Keratinocyte (primary cell): ENCODE results near the gene KLHL14. TPM values are rescaled to one million over a fixed set of nuclear protein-coding genes. Genes with fewer than 3 reads are reported as not detected.

Experiments
- DNase-seq: peaks from one replicate; pipeline ENCODE4 v3.0.0-alpha.2; 2011; ENCODE audit warnings: low read depth, missing footprints, low spot score
- FAIRE-seq: peaks from 2 replicates; lab custom pipeline; 2011; peaks lifted over from hg19 to GRCh38; lab: Jason Lieb, UNC
- H2AFZ ChIP-seq: 2 replicates; pipeline ENCODE4 v1.6.0; 2012; ENCODE audit warnings: low read length, control low read depth, inconsistent platforms; ENCODE audit not compliant: control insufficient read depth
- H3K27ac ChIP-seq: 2 replicates; pipeline ENCODE4 v1.5.1; 2011; ENCODE audit warnings: low read length; ENCODE audit not compliant: control insufficient read depth, insufficient read depth
- H3K27me3 ChIP-seq: 3 replicates; pipeline ENCODE4 v1.6.0; 2011; ENCODE audit warnings: low read length; ENCODE audit not compliant: control insufficient read depth, insufficient read depth; ENCODE audit errors: extremely low read depth
- H3K36me3 ChIP-seq, 2 experiments: 2 replicates in 1 of 2; 3 replicates in 1 of 2; pipeline ENCODE4 v1.5.1; 2011; ENCODE audit warnings: low read length in 2 of 2, mild to moderate bottlenecking in 1 of 2; ENCODE audit not compliant: control insufficient read depth in 2 of 2, insufficient read depth in 2 of 2; ENCODE audit errors: extremely low read depth in 1 of 2
- H3K4me1 ChIP-seq: 3 replicates; pipeline ENCODE4 v1.5.1; 2011; ENCODE audit warnings: low read length; ENCODE audit not compliant: control insufficient read depth, insufficient read depth; ENCODE audit errors: extremely low read depth
- H3K4me2 ChIP-seq: 3 replicates; pipeline ENCODE4 v1.6.0; 2011; ENCODE audit warnings: low read depth, low read length; ENCODE audit not compliant: control insufficient read depth, insufficient read depth; ENCODE audit errors: extremely low read depth
- H3K4me3 ChIP-seq, 3 experiments: fragments of 200-600 bp in 1 of 3; sonication (generic) in 1 of 3; 2 replicates in 2 of 3; 3 replicates in 1 of 3; pipeline ENCODE4 v1.5.1; 2011 to 2016; ENCODE audit warnings: low read length in 3 of 3, mild to moderate bottlenecking in 3 of 3, control low read depth in 2 of 3, inconsistent platforms in 1 of 3, low read depth in 1 of 3, mixed read lengths in 1 of 3, mixed run types in 1 of 3, moderate library complexity in 1 of 3; ENCODE audit not compliant: control insufficient read depth in 2 of 3, insufficient read depth in 2 of 3; ENCODE audit errors: extremely low read depth in 1 of 3
- H3K79me2 ChIP-seq: 2 replicates; pipeline ENCODE4 v1.6.0; 2012; ENCODE audit warnings: low read length; ENCODE audit not compliant: control insufficient read depth, insufficient read depth
- H3K9ac ChIP-seq: 3 replicates; pipeline ENCODE4 v1.6.0; 2011; ENCODE audit warnings: low read length; ENCODE audit not compliant: control insufficient read depth, insufficient read depth; ENCODE audit errors: extremely low read depth
- H3K9me1 ChIP-seq: 3 replicates; pipeline ENCODE4 v1.6.0; 2011; ENCODE audit warnings: low read length; ENCODE audit not compliant: control insufficient read depth, insufficient read depth; ENCODE audit errors: extremely low read depth
- H3K9me3 ChIP-seq: 2 replicates; pipeline ENCODE4 v1.5.1; 2012; ENCODE audit warnings: low read depth, low read length; ENCODE audit not compliant: control insufficient read depth
- H4K20me1 ChIP-seq: 3 replicates; pipeline ENCODE4 v1.6.0; 2011; ENCODE audit warnings: low read length; ENCODE audit not compliant: control insufficient read depth, insufficient read depth; ENCODE audit errors: extremely low read depth
- EZH2 ChIP-seq: IDR thresholded peaks from one replicate; pipeline ENCODE4 v1.6.1; 2012; ENCODE audit warnings: inconsistent platforms, mild to moderate bottlenecking, low read length, moderate library complexity
- dilution Hi-C: fragments of 300-500 bp; cut with MboI; formaldehyde crosslinking; loops from one replicate; pipeline ENCODE4 v1.7.0; 2020; ENCODE audit warnings: low sequenced_read_pairs; ENCODE audit not compliant: extremely low pct_ligation_motif_present
- polyA plus RNA-seq, 5 experiments: library from polyadenylated mRNA; depleted of rRNA in 3 of 5; stranded (reverse) in 3 of 5; stranded (forward) in 1 of 5; unstranded in 1 of 5; fragments of >200 nt; gene quantifications; 1 replicate in 1 of 5; 2 replicates in 3 of 5; 3 replicates in 1 of 5; pipeline versions ENCODE4 v1.2.1 to v1.2.3, GENCODE V29; 2011 to 2012; ENCODE audit warnings: missing spikeins in 2 of 5, low read depth in 1 of 5, low replicate concordance in 1 of 5
- TF ChIP-seq, protein P1 (sequence below), 3 experiments: IDR thresholded peaks in 1 of 3; conservative IDR thresholded peaks in 1 of 3; optimal IDR thresholded peaks in 1 of 3; 2 replicates in 2 of 3; 3 replicates in 1 of 3; pipeline versions ENCODE3 to v1.5.1; 2011; ENCODE audit warnings: low read length in 3 of 3, mild to moderate bottlenecking in 3 of 3, moderate library complexity in 2 of 3, control low read depth in 1 of 3, inconsistent platforms in 1 of 3; ENCODE audit not compliant: insufficient read depth in 2 of 3; ENCODE audit errors: extremely low read depth in 1 of 3

The KLHL14 gene
- polyA plus RNA-seq, 1 donor (not counting 4 experiments of a cell fraction or from before 2014, with no cell fraction given): not detected

- Histone ChIP-seq H3K9me3 (no peaks in the 10 kb centered on the region), H3K27me3 (peaks cover 4% of the 10 kb centered on the region), H3K4me3 (no peak overlapping the region), H3K9me1 (no peaks in the 10 kb centered on the region), H3K27ac (no peak overlapping the region), H3K79me2 (no peaks in the 10 kb centered on the region), H3K36me3 (no peaks in the 10 kb centered on the region), H3K9ac (no peak overlapping the region), H2AFZ (no peak overlapping the region), H4K20me1 (no peaks in the 10 kb centered on the region), H3K4me2 (no peak overlapping the region), H3K4me1 (no peaks in the 10 kb centered on the region)
- no peak for FAIRE-seq
- dilution Hi-C loops: no loop called here
- no peak for TF ChIP-seq EZH2
- TF ChIP-seq, protein P1, sequence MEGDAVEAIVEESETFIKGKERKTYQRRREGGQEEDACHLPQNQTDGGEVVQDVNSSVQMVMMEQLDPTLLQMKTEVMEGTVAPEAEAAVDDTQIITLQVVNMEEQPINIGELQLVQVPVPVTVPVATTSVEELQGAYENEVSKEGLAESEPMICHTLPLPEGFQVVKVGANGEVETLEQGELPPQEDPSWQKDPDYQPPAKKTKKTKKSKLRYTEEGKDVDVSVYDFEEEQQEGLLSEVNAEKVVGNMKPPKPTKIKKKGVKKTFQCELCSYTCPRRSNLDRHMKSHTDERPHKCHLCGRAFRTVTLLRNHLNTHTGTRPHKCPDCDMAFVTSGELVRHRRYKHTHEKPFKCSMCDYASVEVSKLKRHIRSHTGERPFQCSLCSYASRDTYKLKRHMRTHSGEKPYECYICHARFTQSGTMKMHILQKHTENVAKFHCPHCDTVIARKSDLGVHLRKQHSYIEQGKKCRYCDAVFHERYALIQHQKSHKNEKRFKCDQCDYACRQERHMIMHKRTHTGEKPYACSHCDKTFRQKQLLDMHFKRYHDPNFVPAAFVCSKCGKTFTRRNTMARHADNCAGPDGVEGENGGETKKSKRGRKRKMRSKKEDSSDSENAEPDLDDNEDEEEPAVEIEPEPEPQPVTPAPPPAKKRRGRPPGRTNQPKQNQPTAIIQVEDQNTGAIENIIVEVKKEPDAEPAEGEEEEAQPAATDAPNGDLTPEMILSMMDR (optimal IDR thresholded peaks at IDR 0.05 in 1 of 3, IDR thresholded peaks at IDR 0.05 in 1 of 3, conservative IDR thresholded peaks at IDR 0.05 in 1 of 3; ENCODE audit: extremely low read depth in 1 of 3, insufficient read depth in 2 of 3, low read length in 3 of 3): no peak
- DNase-seq: no peak
Observed at GRCh38 chr18:32724071-32724749, 48.6 kb downstream of the KLHL14 start.

DNA sequence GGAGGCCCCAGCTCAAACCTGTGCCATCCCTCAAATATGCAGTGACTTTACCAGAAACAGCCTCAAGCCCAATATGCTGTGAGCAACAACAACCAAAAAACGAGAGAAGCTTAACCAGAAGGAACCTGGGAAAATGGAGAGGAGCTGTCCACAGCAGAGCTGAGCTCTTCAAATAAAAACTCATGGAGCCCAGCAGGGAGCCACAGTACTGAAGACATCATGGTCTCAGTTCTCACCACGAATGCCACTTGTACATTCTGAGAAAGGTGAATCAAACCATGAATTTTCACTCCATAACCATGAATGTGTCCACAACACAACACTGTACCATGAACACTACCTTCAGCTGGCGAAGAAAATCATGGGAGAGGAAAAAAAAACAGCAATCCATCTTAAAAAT is 50.5 kb downstream of the KLHL14 start:
- dilution Hi-C loops: no loop called here
- no peaks in the 10 kb centered on the region for H3K9me1 ChIP-seq

More for the DNA sequence above, 50.5 kb downstream of the KLHL14 start:
- H2AFZ ChIP-seq: no peak overlapping the region
- H3K4me1 ChIP-seq: no peaks in the 10 kb centered on the region
- TF ChIP-seq, protein P1 (optimal IDR thresholded peaks at IDR 0.05 in 1 of 3, IDR thresholded peaks at IDR 0.05 in 1 of 3, conservative IDR thresholded peaks at IDR 0.05 in 1 of 3; ENCODE audit: extremely low read depth in 1 of 3, insufficient read depth in 2 of 3, low read length in 3 of 3): no peak
- TF ChIP-seq EZH2: no peak
- no peaks in the 10 kb centered on the region for H3K79me2 ChIP-seq
- no peak overlapping the region for H3K9ac ChIP-seq
- H3K36me3 ChIP-seq: no peaks in the 10 kb centered on the region
- H3K4me2 ChIP-seq: no peak overlapping the region
- no peak for DNase-seq
- H3K9me3 ChIP-seq: no peaks in the 10 kb centered on the region
- H4K20me1 ChIP-seq: no peaks in the 10 kb centered on the region
- no peak overlapping the region for H3K4me3 ChIP-seq
- H3K27ac ChIP-seq: no peak overlapping the region
- H3K27me3 ChIP-seq: peaks cover 4% of the 10 kb centered on the region
- FAIRE-seq: no peak
